Measurements from ENCODE around the gene PLBD2. TPM values are rescaled to one million over a fixed set of nuclear protein-coding genes. Genes with fewer than 3 reads are reported as not detected.
A peak's percentile ranks its signal among the peaks of the same experiment; 100 is the strongest.

The PLBD2 gene
- total and polyA plus RNA-seq, 10 of the 15 experiments (the other 5 are each of a cell fraction or from before 2014, with no cell fraction given) = 1.4 to 16.6 (median 5.9) TPM

DNA sequence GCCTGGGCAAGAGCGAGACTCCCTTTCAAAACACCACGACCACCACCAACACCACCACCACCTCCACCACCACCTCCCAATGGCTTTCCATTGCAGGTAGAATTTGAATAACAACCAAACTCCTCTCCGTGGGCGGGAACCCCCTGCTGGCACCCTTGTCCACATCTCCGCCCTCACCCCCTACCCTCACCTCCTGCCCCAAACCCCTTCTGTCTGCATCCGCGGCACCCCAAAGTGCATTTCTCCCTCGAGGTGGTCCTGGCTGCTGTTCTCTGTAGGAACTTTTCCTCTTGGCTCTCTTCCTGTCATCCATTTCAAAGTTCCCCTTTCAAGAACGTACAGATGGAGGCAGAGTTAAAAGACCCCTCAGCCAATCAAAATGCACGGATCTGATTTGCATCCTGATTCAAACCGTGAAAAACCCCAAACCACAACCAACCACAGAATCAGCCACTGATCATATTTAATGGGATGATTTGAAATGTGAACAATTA is 67.6 kb downstream of the PLBD2 start (continued):
- TF ChIP-seq ZNF207 (IDR thresholded peaks at IDR 0.05; ENCODE audit: borderline replicate concordance) (no peak), MTA2 (IDR thresholded peaks at IDR 0.05; ENCODE audit: low read depth) (peak; percentile 77), NFIC (IDR thresholded peaks at IDR 0.05; ENCODE audit: low read depth, low read length) (peak; percentile 48; the same call in 1 of the 2 replicates), CBFB (IDR thresholded peaks at IDR 0.05; ENCODE audit: low read depth) (peak; percentile 82), JUNB (IDR thresholded peaks at IDR 0.05) (peak; percentile 81), IKZF2 (IDR thresholded peaks at IDR 0.05) (0 out of 4 replicates have a peak, but pooled peaks have one; percentile 33 to 46), IRF4 (IDR thresholded peaks at IDR 0.05; ENCODE audit: low read depth, low read length) (peak; percentile 67; the same call in 1 of the 2 replicates)

DNA sequence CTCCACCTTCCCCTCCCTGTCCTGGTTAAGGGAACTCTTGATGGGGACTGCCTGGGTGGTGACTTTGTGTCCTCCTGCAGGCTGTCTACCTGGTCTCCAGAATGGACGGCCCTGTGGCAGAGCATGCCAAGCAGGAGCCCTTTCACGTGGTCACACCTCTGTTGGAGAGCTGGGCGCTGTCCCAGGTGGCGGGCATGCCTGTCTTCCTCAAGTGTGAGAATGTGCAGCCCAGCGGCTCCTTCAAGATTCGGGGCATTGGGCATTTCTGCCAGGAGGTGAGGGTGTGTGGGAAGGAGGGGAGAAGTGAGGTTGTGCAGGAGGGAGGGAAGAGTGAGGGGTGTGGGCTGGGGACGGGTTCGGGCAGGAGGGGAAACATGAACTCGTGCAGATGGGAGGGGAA is 69.5 kb downstream of the PLBD2 start:
- no peaks in the 10 kb centered on the region for H3K9me3 ChIP-seq (replicated peaks; ENCODE audit: control insufficient read depth, insufficient read depth, low read length)
- SMC1A ChIA-PET (ENCODE audit: uncharacterized antibody, unreplicated experiment) = no interaction called here
- H3K4me1 ChIP-seq (ENCODE audit: control insufficient read depth, insufficient read depth, low read length) = peaks cover 7% of the 10 kb centered on the region; the same call in 1 of the 2 replicates
- no peak overlapping the region for H3K9ac ChIP-seq (ENCODE audit: control insufficient read depth, insufficient read depth, low read length)
- in situ Hi-C loops (cut with MboI) = no loop called here
- no peaks in the 10 kb centered on the region for H4K20me1 ChIP-seq (ENCODE audit: control insufficient read depth, insufficient read depth)
- H3K27ac ChIP-seq (ENCODE audit: control insufficient read depth, insufficient read depth) = no peak overlapping the region
- no peak for DNase-seq (ENCODE audit: low read depth, low spot score)
- no TSS peak for BruUV-seq (replicated peaks)
- FAIRE-seq = no peak
- POLR2A ChIA-PET = no interaction called here
- no peak overlapping the region for H2AFZ ChIP-seq (ENCODE audit: control insufficient read depth, low read depth, low read length)
- RAD21 ChIA-PET (ENCODE audit: unreplicated experiment) = no interaction called here
- CTCF ChIA-PET = interaction anchor here (0.6 kb wide), 1 partner anchor 555 kb away, joined by 3 read pairs; no protein-coding TSS in a partner anchor
- H3K27me3 ChIP-seq (replicated peaks in 1 of 2; ENCODE audit: control insufficient read depth in 2 of 2, insufficient read depth in 2 of 2, low read length in 1 of 2) = no peaks in the 10 kb centered on the region
- no peak for ATAC-seq
- no peak overlapping the region for H3K4me3 ChIP-seq
- WGBS (ENCODE audit: insufficient coverage, insufficient replicate concordance, low lambda C conversion rate, missing lambda C conversion rate) = 39% methylated on average over 9 of the region's 9 CpGs
- intact Hi-C loops (cut with micrococcal nuclease; ENCODE audit: unreplicated experiment) = no loop called here
- no peaks in the 10 kb centered on the region for H3K79me2 ChIP-seq (ENCODE audit: control insufficient read depth, insufficient read depth, low read length)
- no peaks in the 10 kb centered on the region for H3K36me3 ChIP-seq (ENCODE audit: control insufficient read depth in 2 of 2, insufficient read depth in 2 of 2, low read length in 1 of 2)
- no peak overlapping the region for H3K4me2 ChIP-seq (ENCODE audit: control insufficient read depth, insufficient read depth)
- TF ChIP-seq WRNIP1 (IDR thresholded peaks at IDR 0.05; ENCODE audit: borderline replicate concordance, low read depth, low read length) (no peak), GATAD2B (conservative IDR thresholded peaks at IDR 0.05; ENCODE audit: low read depth) (no peak), CHD1 (IDR thresholded peaks at IDR 0.05; ENCODE audit: low read depth, low read length) (no peak), SUPT20H (IDR thresholded peaks at IDR 0.05; ENCODE audit: borderline replicate concordance, control insufficient read depth, low read depth, low read length) (no peak), TBL1XR1 (IDR thresholded peaks at IDR 0.05; ENCODE audit: low read depth, low read length) (no peak), RFX5 (IDR thresholded peaks at IDR 0.05; ENCODE audit: low read depth, low read length) (no peak), E2F8 (IDR thresholded peaks at IDR 0.05; ENCODE audit: low read depth, partially characterized antibody) (no peak), RB1 (IDR thresholded peaks at IDR 0.05; ENCODE audit: borderline replicate concordance) (no peak), ZBTB33 (IDR thresholded peaks at IDR 0.05) (no peak)
- TF ChIP-seq, protein P1, sequence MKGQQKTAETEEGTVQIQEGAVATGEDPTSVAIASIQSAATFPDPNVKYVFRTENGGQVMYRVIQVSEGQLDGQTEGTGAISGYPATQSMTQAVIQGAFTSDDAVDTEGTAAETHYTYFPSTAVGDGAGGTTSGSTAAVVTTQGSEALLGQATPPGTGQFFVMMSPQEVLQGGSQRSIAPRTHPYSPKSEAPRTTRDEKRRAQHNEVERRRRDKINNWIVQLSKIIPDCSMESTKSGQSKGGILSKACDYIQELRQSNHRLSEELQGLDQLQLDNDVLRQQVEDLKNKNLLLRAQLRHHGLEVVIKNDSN (IDR thresholded peaks at IDR 0.05; ENCODE audit: borderline replicate concordance, extremely low read length, insufficient read depth, low read depth, low read length) = no peak

All from GM12878 (cell line).